DND-41 (cell line): Measurements from ENCODE around the gene GRIK3.

ENCODE experiments used
- EZH2 ChIP-seq: IDR thresholded peaks from 3 replicates; pipeline ENCODE4 v1.6.1; 2012; ENCODE audit warnings: borderline replicate concordance, low read depth, mild to moderate bottlenecking, moderate library complexity, low read length, inconsistent platforms; ENCODE audit not compliant: severe bottlenecking
- TF ChIP-seq, protein P1 (sequence below): IDR thresholded peaks from 2 replicates; pipeline ENCODE4 v1.5.1; 2012; ENCODE audit warnings: borderline replicate concordance, low read length, moderate library complexity, mild to moderate bottlenecking; ENCODE audit not compliant: poor library complexity, severe bottlenecking; ENCODE audit errors: extremely low read depth

DNA sequence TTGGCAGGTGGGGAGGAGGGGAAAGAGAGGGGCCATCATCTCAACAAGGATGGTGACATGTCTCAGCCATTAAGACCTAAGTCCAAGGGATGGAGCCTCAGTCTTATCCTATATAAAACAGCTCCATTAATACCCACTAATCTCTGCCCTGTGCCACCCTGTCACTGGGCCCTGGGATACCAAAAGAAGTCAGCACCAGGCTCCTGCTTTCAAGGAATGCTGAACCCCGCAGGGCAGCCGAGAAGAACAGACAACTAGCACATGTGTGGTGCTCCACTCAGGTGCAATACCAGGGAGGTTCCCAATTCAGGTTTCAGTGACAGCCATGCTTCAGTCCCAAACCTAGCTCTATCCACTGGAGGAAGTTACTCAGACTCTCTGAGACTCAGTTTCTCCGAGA, 128.4 kb downstream of the GRIK3 start:
- TF ChIP-seq, protein P1, sequence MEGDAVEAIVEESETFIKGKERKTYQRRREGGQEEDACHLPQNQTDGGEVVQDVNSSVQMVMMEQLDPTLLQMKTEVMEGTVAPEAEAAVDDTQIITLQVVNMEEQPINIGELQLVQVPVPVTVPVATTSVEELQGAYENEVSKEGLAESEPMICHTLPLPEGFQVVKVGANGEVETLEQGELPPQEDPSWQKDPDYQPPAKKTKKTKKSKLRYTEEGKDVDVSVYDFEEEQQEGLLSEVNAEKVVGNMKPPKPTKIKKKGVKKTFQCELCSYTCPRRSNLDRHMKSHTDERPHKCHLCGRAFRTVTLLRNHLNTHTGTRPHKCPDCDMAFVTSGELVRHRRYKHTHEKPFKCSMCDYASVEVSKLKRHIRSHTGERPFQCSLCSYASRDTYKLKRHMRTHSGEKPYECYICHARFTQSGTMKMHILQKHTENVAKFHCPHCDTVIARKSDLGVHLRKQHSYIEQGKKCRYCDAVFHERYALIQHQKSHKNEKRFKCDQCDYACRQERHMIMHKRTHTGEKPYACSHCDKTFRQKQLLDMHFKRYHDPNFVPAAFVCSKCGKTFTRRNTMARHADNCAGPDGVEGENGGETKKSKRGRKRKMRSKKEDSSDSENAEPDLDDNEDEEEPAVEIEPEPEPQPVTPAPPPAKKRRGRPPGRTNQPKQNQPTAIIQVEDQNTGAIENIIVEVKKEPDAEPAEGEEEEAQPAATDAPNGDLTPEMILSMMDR = no peak
- no peak for TF ChIP-seq EZH2
